HepG2 (cell line): ENCODE results near the gene DDAH2. TPM values are rescaled to one million over a fixed set of nuclear protein-coding genes. Genes with fewer than 3 reads are reported as not detected.

Source experiments
- ARHGAP35 ChIP-seq: sonication (generic); formaldehyde crosslinking; IDR thresholded peaks from 2 replicates; pipeline ENCODE4 v1.9.0; 2022; ENCODE audit warnings: mild to moderate bottlenecking, inconsistent platforms, moderate library complexity, missing genetic modification reagents, borderline replicate concordance
- BHLHE40 ChIP-seq: IDR thresholded peaks from 2 replicates; pipeline ENCODE4 v1.6.1; 2011; ENCODE audit warnings: low read length, improper control_type of control experiment
- BRCA1 ChIP-seq: sonication (generic); formaldehyde crosslinking; IDR thresholded peaks from 2 replicates; pipeline ENCODE4 v1.4.0; 2020; ENCODE audit warnings: missing genetic modification reagents
- CBX1 ChIP-seq: IDR thresholded peaks from one replicate; pipeline ENCODE4 v1.6.1; 2016; ENCODE audit warnings: antibody characterized with exemption, low read depth
- HMG20A ChIP-seq: IDR thresholded peaks from 2 replicates; pipeline ENCODE4 v1.6.1; 2016; ENCODE audit warnings: borderline replicate concordance
- HNRNPK ChIP-seq: fragments of 200-400 bp; formaldehyde crosslinking; IDR thresholded peaks from 2 replicates; pipeline ENCODE4 v1.6.1; 2018; ENCODE audit warnings: low read length, low read depth, moderate library complexity, mild to moderate bottlenecking; ENCODE audit not compliant: poor library complexity, severe bottlenecking
- JARID2 ChIP-seq: sonication (generic); formaldehyde crosslinking; IDR thresholded peaks from 2 replicates; pipeline ENCODE4 v1.8.1; 2023; ENCODE audit warnings: missing genetic modification reagents, inconsistent platforms; ENCODE audit not compliant: insufficient replicate concordance
- RARG ChIP-seq: sonication (generic); formaldehyde crosslinking; IDR thresholded peaks from 2 replicates; pipeline ENCODE4 v1.4.0; 2020; ENCODE audit warnings: low read depth, mild to moderate bottlenecking, missing genetic modification reagents
- RFX5 ChIP-seq: IDR thresholded peaks from 2 replicates; pipeline ENCODE4 v1.6.1; 2011; ENCODE audit warnings: low read depth, low read length, improper control_type of control experiment
- SALL1 ChIP-seq: sonication (generic); formaldehyde crosslinking; IDR thresholded peaks from 2 replicates; pipeline ENCODE4 v1.8.0; 2022; ENCODE audit warnings: mild to moderate bottlenecking, missing genetic modification reagents
- SIN3B ChIP-seq: fragments of 150-350 bp; IDR thresholded peaks from 2 replicates; pipeline ENCODE4 v1.6.1; 2014; ENCODE audit warnings: low read length
- SRSF1 ChIP-seq: fragments of 200-400 bp; formaldehyde crosslinking; optimal IDR thresholded peaks from 2 replicates; pipeline ENCODE3; 2017; ENCODE audit warnings: mild to moderate bottlenecking, low read depth, low read length, moderate library complexity
- TBP ChIP-seq: sonication (generic); formaldehyde crosslinking; IDR thresholded peaks from 2 replicates; pipeline ENCODE4 v1.5.0; 2020; ENCODE audit warnings: missing genetic modification reagents
- TOE1 ChIP-seq: sonication (generic); formaldehyde crosslinking; IDR thresholded peaks from 2 replicates; pipeline ENCODE4 v1.4.0; 2020; ENCODE audit warnings: mild to moderate bottlenecking, missing genetic modification reagents
- ZMYM3 ChIP-seq: sonication (generic); formaldehyde crosslinking; IDR thresholded peaks from 2 replicates; pipeline ENCODE4 v1.5.1; 2020; ENCODE audit warnings: mild to moderate bottlenecking, missing genetic modification reagents
- ZNF101 ChIP-seq: sonication (generic); formaldehyde crosslinking; IDR thresholded peaks from 2 replicates; pipeline ENCODE4 v1.4.0; 2020; ENCODE audit warnings: mild to moderate bottlenecking, low read depth, missing genetic modification reagents, borderline replicate concordance
- ZNF251 ChIP-seq: sonication (generic); formaldehyde crosslinking; IDR thresholded peaks from 2 replicates; pipeline ENCODE4 v1.9.0; 2021; ENCODE audit warnings: mild to moderate bottlenecking, missing genetic modification reagents
- ZNF253 ChIP-seq: sonication (generic); formaldehyde crosslinking; IDR thresholded peaks from 2 replicates; pipeline ENCODE4 v1.8.0; 2022; ENCODE audit warnings: mild to moderate bottlenecking, missing genetic modification reagents, borderline replicate concordance
- ZNF430 ChIP-seq: sonication (generic); formaldehyde crosslinking; IDR thresholded peaks from 2 replicates; pipeline ENCODE4 v1.9.0; 2021; ENCODE audit warnings: mild to moderate bottlenecking, missing genetic modification reagents
- ZNF543 ChIP-seq: sonication (generic); formaldehyde crosslinking; IDR thresholded peaks from 2 replicates; pipeline ENCODE4 v1.4.0; 2020; ENCODE audit warnings: mild to moderate bottlenecking, missing genetic modification reagents
- ZSCAN25 ChIP-seq: sonication (generic); formaldehyde crosslinking; IDR thresholded peaks from 2 replicates; pipeline ENCODE4 v1.8.0; 2022; ENCODE audit warnings: mild to moderate bottlenecking, missing genetic modification reagents
- polyA plus RNA-seq, 8 experiments: library from polyadenylated mRNA; depleted of rRNA in 3 of 8; stranded (reverse) in 7 of 8; unstranded in 1 of 8; fragments of >200 nt; fragmentation: Illumina TruSeq in 4 of 8; extraction: Trizol in 4 of 8; gene quantifications; 2 replicates each; pipeline versions ENCODE4 v1.2.1 to v1.2.3, GENCODE V29; 2011 to 2016; ENCODE audit warnings: low read depth in 4 of 8, missing spikeins in 1 of 8, mixed read lengths in 1 of 8; ENCODE audit not compliant: insufficient read depth in 1 of 8
- total RNA-seq, 5 experiments: library from RNA; depleted of rRNA; stranded (reverse); fragments of >200 nt; fragmentation: Illumina TruSeq; extraction: Trizol; gene quantifications; 2 replicates each; pipeline ENCODE4 v1.2.3, GENCODE V29; 2016; ENCODE audit warnings: low read depth in 1 of 5
- TF ChIP-seq, protein P1 (sequence below): sonication (generic); formaldehyde crosslinking; conservative IDR thresholded peaks from 2 replicates; pipeline ENCODE4 v1.8.0; 2022; ENCODE audit warnings: low read depth, missing genetic modification reagents
- TF ChIP-seq, protein P2 (sequence below): sonication (generic); formaldehyde crosslinking; IDR thresholded peaks from 2 replicates; pipeline ENCODE4 v1.5.1; 2020; ENCODE audit warnings: mild to moderate bottlenecking, missing genetic modification reagents, moderate library complexity
- TF ChIP-seq, protein P3 (sequence below): sonication (generic); formaldehyde crosslinking; IDR thresholded peaks from 2 replicates; pipeline ENCODE4 v1.4.0; 2020; ENCODE audit warnings: missing genetic modification reagents
- TF ChIP-seq, protein P4 (sequence below): sonication (generic); formaldehyde crosslinking; IDR thresholded peaks from 2 replicates; pipeline ENCODE4 v1.4.0; 2020; ENCODE audit warnings: low read depth, mild to moderate bottlenecking, missing genetic modification reagents
- TF ChIP-seq, protein P5 (sequence below): sonication (generic); formaldehyde crosslinking; conservative IDR thresholded peaks from 2 replicates; pipeline ENCODE4 v1.4.0; 2020; ENCODE audit warnings: missing genetic modification reagents

The DDAH2 gene
- total and polyA plus RNA-seq, 2 of the 13 experiments (the other 11 are each of a cell fraction or from before 2014, with no cell fraction given) = 16.4 to 21.1 TPM

DNA sequence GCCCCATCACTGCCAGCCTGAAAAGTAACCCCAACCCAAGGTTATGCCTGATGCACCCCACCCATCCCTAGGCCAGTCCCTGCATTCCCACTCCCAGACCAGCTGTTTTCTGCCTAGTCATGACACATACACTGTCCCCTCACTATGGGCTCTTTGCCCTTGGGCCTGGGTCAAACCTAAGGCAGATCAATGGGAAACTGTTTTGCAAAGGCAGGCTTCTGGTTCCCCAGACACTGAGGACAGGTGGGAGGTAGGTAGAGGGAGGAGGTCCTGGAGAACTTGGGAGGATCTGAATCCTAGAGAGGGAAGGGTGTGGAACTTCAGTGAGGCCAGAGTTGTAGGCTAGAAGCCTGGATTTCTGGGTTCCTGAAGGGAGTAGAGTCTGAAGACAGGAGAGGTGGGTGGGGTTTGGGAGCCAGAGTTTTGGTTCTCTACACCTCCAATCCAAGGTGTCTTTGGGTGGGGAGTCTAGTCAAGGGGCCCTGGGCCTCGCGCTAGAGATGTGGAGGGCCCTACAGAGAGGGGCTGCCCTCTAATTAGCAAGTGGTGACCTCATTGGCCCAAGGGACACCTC, 5.2 kb upstream of the DDAH2 start (continued):
- TF ChIP-seq TOE1 (CRISPR knock-in tag) = no peak
- no peak for TF ChIP-seq HNRNPK
- TF ChIP-seq, protein P1, sequence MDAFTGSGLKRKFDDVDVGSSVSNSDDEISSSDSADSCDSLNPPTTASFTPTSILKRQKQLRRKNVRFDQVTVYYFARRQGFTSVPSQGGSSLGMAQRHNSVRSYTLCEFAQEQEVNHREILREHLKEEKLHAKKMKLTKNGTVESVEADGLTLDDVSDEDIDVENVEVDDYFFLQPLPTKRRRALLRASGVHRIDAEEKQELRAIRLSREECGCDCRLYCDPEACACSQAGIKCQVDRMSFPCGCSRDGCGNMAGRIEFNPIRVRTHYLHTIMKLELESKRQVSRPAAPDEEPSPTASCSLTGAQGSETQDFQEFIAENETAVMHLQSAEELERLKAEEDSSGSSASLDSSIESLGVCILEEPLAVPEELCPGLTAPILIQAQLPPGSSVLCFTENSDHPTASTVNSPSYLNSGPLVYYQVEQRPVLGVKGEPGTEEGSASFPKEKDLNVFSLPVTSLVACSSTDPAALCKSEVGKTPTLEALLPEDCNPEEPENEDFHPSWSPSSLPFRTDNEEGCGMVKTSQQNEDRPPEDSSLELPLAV = no peak
- TF ChIP-seq SRSF1 = no peak
- no peak for TF ChIP-seq JARID2 (CRISPR knock-in tag)
- no peak for TF ChIP-seq SIN3B
- peak; percentile 39; the same call in 1 of the 2 replicates for TF ChIP-seq SALL1
- no peak for TF ChIP-seq RARG (CRISPR knock-in tag)
- TF ChIP-seq, protein P2, sequence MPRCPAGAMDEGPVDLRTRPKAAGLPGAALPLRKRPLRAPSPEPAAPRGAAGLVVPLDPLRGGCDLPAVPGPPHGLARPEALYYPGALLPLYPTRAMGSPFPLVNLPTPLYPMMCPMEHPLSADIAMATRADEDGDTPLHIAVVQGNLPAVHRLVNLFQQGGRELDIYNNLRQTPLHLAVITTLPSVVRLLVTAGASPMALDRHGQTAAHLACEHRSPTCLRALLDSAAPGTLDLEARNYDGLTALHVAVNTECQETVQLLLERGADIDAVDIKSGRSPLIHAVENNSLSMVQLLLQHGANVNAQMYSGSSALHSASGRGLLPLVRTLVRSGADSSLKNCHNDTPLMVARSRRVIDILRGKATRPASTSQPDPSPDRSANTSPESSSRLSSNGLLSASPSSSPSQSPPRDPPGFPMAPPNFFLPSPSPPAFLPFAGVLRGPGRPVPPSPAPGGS (CRISPR knock-in tag) = no peak
- TF ChIP-seq ZNF251 (CRISPR knock-in tag) = no peak
- no peak for TF ChIP-seq TBP
- no peak for TF ChIP-seq ARHGAP35 (CRISPR knock-in tag)
- no peak for TF ChIP-seq HMG20A (CRISPR knock-in tag)
- no peak for TF ChIP-seq ZNF430 (CRISPR knock-in tag)
- TF ChIP-seq, protein P3, sequence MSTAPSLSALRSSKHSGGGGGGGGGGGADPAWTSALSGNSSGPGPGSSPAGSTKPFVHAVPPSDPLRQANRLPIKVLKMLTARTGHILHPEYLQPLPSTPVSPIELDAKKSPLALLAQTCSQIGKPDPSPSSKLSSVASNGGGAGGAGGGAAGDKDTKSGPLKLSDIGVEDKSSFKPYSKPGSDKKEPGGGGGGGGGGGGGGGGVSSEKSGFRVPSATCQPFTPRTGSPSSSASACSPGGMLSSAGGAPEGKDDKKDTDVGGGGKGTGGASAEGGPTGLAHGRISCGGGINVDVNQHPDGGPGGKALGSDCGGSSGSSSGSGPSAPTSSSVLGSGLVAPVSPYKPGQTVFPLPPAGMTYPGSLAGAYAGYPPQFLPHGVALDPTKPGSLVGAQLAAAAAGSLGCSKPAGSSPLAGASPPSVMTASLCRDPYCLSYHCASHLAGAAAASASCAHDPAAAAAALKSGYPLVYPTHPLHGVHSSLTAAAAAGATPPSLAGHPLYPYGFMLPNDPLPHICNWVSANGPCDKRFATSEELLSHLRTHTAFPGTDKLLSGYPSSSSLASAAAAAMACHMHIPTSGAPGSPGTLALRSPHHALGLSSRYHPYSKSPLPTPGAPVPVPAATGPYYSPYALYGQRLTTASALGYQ = no peak
- TF ChIP-seq ZNF101 (CRISPR knock-in tag) = no peak
- no peak for TF ChIP-seq BRCA1 (CRISPR knock-in tag)
- no peak for TF ChIP-seq ZMYM3 (CRISPR knock-in tag)
- TF ChIP-seq ZNF543 (CRISPR knock-in tag) = no peak
- TF ChIP-seq ZSCAN25 = peak; percentile 47; the same call in 1 of the 2 replicates
- no peak for TF ChIP-seq CBX1
- no peak for TF ChIP-seq ZNF253 (CRISPR knock-in tag)
- TF ChIP-seq, protein P4, sequence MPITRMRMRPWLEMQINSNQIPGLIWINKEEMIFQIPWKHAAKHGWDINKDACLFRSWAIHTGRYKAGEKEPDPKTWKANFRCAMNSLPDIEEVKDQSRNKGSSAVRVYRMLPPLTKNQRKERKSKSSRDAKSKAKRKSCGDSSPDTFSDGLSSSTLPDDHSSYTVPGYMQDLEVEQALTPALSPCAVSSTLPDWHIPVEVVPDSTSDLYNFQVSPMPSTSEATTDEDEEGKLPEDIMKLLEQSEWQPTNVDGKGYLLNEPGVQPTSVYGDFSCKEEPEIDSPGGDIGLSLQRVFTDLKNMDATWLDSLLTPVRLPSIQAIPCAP = no peak
- TF ChIP-seq, protein P5, sequence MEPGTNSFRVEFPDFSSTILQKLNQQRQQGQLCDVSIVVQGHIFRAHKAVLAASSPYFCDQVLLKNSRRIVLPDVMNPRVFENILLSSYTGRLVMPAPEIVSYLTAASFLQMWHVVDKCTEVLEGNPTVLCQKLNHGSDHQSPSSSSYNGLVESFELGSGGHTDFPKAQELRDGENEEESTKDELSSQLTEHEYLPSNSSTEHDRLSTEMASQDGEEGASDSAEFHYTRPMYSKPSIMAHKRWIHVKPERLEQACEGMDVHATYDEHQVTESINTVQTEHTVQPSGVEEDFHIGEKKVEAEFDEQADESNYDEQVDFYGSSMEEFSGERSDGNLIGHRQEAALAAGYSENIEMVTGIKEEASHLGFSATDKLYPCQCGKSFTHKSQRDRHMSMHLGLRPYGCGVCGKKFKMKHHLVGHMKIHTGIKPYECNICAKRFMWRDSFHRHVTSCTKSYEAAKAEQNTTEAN = no peak
- no peak for TF ChIP-seq RFX5
- TF ChIP-seq BHLHE40 = no peak
